Stimulated activated naive CD8-positive, alpha-beta T cell treated with anti-CD3 and anti-CD28 coated beads, Interleukin-15, Interleukin-2, amounts not matched to agents 100 U/mL and 50 U/mL, for 24 hours (primary cell): ENCODE results near the gene NRG3.
A peak's percentile ranks its signal among the peaks of the same experiment; 100 is the strongest.

Experiments used
- ATAC-seq: fragments of 150-1000 bp; cut with Tn5 transposase; one replicate; pipeline ENCODE4 v1.10.0; 2021
- DNase-seq: peaks from one replicate; pipeline ENCODE4 v3.0.0; 2021

NRG3 gene

DNA sequence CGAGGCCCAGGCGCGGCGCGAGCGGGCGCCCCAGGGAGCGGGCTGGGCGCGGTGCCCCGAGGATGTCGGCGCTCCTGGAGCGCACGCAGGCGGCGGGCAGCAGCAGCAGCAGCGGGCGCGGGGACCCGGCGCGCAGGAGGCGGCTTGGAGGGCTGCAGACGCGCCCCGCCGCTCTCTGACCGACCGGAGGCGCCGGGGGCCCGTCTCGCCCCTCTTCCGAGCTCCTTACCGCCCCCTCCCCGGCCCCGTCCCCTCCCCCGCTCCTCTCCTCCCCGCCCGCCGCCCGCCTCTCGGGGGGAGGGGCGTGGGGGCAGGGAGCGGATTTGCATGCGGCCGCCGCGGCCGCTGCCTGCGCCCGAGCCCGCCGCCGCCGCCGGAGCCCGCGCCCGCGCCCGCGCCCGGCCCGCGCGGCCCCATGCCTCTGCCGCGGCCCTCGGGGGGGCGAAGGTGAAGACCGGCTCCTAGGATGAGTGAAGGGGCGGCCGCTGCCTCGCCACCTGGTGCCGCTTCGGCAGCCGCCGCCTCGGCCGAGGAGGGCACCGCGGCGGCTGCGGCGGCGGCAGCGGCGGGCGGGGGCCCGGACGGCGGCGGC, at the start of gene NRG3:
Gene NRG3 (plus strand): TSS at position 320 of the 592 bp plus-strand sequence.
- ATAC-seq (no peak), DNase-seq (no peak)

DNA sequence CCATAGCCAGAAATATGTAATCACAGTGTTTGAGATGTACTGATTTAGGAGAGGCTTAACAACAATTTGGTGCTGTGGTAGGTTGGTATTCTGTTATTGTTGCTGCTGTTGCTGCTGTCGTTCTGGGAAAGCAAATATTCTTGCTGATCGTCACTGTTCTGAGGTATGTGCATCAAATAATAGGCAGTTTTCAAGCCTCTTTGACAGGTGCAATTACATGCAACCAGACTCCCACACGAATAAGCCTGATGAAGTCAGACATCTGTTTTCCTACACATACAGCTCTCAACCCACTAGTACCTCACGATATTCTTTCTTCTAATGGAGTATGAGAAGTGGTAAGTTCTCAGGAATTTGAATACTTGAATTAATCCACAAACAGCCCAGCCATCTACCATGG, 46.7 kb upstream of the NRG3 start:
- ATAC-seq (no peak), DNase-seq (no peak)

DNA sequence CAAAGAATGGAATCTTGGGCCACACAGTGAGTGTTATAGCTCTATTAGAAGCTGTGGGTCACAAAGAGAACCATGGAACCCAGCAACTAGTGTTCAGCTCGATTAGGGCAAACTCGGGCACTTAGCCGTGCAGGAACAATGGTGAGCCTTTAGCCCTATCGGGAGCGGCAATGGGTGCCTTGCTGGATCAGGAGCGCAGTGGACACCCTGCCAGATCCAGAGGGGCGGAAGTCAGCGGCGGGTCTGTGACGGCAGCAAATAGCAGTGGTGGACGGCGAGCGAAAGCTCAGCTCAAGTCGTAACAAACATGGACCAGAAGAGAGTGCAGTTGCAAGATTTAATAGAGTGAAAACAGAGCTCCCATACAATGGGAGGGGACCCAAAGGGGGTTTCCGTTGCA, 43.9 kb upstream of the NRG3 start:
- DNase-seq (no peak), ATAC-seq (no peak)

DNA sequence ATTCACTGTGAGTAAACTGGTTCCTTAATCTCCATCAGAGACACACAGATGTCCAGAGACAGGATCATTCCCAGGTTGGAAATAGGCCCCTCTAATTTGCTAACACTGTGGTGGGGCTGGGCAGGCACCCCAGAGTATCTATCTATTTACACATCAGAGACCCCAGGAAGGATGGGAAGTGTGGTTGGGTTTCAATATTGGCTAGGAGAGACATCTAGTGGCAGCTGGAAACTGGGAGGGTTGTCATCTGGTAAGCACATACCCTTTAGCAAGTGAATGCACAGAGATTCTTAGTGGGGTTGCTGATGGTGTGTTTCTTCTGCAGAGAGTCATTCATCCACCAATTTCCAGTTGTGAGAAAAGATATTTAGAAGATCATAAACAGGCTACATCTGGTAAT, 36.0 kb upstream of the NRG3 start:
- ATAC-seq (no peak), DNase-seq (no peak)

DNA sequence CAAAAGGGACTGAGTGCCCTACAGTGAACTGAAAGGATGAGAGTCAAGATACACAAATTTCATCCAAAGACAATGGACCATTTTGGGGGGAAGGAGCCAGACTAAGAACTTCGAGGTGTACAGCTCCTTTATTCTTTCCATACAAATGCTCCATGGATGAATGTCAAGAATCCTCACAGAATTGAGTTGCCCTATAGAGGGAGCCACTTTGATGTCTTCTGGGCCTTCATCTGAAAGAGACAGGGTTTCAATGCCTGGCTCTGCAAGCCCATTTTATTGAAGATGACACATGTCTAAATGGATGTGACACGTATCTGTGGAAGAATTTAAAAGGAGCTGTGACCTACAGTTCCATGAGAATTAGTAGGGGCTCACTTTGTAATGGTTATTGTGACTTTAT, 32.0 kb upstream of the NRG3 start:
- ATAC-seq (no peak), DNase-seq (no peak)

DNA sequence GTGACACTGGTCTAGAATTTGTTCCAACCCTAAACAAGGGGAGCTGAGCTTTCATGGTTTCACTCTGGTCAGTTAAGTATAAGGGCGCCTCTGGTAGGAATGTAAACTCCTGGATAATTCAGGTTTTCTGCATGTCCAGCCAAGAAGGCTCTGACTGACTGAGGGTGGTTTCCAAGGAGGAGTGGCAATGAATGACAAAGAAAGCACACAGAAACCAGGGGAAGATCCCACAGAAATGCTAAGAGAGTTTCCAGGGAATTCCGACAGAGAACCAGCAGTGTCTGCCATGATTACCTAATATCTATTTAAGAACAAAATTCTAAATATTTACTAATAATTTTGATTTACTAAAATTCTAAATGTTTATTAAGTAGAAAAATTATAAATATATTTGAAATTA, 27.3 kb upstream of the NRG3 start:
- ATAC-seq = no peak

DNA sequence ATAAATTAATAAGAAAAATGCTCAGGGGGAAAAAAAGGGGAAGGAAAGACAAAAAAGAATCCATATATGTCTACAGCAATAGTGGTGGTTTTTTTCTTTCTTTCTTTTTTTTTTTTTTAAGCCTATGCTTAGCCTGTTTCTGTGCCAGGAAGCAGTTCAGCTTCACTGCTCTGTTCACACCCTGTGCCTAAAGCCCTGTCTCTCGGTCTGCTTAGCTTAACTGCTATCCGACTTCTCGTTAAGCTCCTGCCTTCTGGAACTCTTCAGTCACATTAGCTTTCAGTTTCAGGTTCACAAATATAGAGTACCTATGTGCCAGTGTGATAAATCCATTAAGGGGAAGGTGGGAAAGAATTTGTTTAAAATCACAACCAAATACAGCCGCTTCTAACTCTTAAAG, 26.5 kb upstream of the NRG3 start:
- ATAC-seq = no peak
- no peak for DNase-seq

More for the DNA sequence above, 27.3 kb upstream of the NRG3 start:
- no peak for DNase-seq

DNA sequence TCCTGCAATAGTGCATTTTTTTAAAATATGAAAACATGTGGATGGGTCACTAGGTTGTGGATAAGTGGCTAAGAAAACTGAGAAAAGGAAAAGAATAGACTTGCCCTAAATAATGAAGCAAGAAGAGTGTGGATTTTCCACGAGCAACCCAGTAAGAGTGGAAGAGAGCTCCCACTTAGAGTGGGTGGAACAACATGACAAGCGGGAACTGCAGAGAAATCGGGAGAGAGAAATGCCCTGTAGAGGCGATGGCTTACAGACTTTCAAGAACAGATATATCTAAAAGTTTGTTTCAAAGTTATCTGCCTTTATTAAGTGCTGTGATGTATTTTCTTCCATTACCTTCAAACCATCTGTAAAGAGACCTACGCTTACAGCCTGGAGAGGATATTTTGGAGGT, 26.1 kb upstream of the NRG3 start:
- ATAC-seq (no peak), DNase-seq (no peak)

DNA sequence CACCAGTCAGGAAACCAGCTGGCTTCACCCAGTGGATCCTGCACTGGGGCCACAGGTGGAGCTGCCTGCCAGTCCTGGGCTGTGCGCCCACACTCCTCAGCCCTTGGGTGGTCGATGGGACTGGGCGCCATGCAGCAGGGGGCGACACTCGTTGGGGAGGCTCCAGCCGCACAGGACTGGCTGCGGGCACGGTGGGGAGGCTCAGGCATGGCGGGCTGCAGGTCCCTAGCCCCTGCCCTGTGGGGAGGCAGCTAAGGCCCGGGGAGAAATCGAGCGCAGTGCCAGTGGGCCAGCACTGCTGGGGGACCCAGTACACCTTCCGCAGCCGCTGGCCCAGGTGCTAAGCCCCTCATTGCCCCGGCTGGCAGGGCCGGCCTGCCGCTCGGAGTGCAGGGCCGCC, 12.4 kb upstream of the NRG3 start:
- ATAC-seq (no peak), DNase-seq (no peak)

DNA sequence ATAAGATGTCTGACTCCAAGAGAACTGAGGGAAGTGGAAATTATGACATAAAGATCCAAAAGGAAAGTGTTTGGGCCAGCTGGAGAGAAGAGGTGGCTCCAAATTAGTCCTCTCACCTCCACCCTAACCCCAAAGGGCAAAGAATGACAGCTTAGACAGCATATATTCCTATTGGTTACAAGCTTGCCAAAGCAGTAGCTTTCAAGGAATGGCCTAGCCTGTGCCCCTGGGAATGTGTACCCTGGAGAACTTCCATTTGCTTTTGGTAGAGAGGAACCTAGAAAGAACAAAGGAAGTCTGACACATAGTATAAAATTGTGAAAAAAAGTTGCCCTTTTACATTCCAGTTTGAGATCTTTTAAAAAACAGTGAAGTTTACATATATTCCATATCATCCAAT, 11.2 kb upstream of the NRG3 start:
- DNase-seq = no peak
- ATAC-seq = no peak

DNA sequence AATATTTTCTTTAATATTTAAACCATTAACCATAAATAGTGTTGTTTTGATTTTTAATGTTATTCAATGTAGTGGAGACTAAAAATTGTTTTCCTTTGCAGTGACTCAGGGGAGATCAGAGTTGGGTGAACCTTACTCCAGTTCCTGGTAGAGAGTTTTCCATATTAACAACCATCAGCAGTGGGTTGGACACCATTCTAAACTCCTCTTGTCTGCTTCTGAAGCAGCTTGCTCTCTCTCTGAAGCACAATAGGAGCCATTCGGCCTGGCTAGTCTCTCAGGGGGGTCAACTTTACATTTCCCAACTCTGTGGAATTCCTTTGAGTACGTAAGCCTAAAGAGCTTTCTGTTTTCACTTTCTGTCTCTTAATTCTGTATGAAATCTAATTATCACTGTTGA, 9.4 kb upstream of the NRG3 start:
- DNase-seq = no peak
- ATAC-seq = no peak

DNA sequence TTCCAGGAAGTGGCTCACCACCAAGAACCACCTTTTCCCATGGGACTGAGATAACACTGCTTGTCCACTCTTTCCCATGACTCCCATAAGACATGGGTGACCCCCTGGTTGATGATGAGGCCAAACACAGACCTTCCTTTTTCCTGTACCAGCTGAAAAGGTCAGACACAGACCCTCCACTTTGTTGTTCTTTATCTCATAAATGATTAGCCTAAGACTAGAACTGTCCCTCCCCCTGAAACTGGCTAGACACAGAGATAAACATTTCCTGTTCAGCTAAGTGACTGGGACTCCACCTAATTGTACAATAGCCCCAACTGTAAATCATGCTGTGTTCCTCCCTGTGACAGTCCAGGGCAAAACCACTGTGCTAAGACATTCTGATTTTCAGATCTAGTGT, 8.2 kb upstream of the NRG3 start:
- ATAC-seq (no peak), DNase-seq (no peak)

DNA sequence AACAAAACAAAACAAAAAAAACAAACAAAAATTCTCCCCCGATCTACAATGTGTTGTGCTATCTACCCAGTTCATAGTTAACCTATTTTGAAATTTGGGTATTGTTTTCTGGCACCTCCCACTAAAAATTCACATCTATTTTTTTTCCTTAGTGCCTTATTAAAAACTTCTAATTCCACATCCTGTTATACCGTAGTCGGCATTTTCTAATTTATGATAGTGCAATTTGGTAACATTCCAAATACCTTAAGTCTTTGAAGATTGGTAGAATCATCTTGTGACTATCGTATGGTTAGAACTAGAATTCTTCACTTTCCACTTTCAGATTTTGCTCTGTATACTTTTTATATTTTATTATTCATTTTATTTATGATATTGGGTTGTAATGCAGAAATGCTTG, 4.5 kb upstream of the NRG3 start:
- DNase-seq = no peak
- ATAC-seq = no peak

DNA sequence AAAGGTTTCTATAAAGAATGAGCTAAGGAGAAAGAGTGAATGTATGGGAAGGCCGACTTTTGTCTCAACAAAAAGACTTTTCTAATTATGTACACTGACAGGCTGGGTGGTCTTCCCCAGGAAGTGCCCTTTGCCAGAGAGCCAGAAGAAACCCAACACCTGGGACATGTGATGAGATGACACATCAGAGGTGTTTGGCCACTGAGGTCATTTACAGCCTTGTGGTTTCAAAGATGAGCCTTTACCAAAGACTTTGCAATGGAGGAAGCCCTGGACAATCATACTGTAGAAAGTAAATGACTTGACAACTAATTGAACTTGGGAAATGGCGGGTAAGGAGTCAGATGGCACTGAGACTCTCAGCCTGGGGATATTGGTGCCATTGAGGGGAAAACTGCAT, 3.4 kb upstream of the NRG3 start:
- ATAC-seq = no peak
- DNase-seq = no peak

DNA sequence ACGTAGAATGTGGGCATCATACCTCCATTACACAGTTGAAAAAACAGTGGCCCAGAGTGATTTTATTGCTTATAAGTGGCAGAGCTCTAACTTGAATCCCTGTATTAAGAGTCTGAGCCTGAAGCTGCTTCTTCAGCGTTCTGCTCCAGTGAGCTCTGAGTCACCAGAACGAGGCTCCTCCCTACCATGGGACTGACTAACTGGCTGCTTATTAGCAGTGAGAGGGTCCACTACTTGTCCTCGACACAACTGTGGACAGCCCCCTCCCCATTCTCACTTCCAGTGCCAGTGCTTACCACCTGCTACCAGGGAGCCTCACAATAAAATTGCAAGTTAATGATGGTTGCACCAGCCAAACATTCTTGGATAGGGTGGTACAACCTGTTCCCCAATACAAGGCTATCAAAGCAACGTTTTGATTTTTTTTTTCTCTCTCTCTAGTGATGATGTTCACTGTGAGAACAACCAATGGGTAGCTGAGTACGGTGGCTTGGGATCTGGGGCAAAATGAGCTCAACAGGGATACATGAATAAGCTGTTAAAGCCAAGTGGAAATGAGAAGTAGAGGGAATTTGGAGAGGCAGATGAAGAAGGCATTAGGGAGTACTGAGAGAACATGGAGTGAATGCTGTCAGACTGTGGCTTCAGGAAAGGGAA, 2.7 kb upstream of the NRG3 start:
- no peak for ATAC-seq
- no peak for DNase-seq

DNA sequence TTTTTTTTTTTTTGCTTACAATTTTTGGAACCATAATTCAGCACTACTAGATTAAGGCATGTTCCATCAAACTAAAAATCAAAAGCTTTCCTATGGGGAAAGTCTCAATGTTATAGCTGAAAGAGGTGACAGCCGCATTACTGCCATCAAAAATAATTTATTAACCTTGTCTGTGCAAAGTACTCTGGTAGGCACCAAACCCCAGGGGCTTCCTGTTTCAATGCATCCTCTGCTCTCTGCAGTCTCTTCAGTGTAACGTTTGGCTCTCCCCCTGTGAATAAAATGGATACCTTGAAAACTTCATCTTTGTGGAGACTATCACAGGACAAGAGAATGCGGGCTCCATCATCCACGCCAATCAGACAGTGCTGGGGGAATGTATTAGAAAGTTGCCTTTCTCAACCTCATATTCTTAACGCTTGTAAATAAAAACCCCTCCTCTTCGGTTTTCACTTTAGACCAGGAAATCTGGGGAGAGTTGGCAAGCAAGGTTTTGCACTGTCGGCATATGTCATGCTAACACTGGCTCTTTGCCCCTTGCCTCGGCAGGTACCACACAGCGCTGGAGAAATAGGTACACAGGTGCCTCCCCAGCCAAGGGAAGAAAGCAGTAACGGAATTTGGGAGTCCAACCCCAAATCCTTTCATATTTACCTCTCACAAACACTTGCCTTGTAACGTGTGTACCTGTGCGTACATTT, 1.6 kb upstream of the NRG3 start:
- no peak for ATAC-seq
- DNase-seq = no peak

DNA sequence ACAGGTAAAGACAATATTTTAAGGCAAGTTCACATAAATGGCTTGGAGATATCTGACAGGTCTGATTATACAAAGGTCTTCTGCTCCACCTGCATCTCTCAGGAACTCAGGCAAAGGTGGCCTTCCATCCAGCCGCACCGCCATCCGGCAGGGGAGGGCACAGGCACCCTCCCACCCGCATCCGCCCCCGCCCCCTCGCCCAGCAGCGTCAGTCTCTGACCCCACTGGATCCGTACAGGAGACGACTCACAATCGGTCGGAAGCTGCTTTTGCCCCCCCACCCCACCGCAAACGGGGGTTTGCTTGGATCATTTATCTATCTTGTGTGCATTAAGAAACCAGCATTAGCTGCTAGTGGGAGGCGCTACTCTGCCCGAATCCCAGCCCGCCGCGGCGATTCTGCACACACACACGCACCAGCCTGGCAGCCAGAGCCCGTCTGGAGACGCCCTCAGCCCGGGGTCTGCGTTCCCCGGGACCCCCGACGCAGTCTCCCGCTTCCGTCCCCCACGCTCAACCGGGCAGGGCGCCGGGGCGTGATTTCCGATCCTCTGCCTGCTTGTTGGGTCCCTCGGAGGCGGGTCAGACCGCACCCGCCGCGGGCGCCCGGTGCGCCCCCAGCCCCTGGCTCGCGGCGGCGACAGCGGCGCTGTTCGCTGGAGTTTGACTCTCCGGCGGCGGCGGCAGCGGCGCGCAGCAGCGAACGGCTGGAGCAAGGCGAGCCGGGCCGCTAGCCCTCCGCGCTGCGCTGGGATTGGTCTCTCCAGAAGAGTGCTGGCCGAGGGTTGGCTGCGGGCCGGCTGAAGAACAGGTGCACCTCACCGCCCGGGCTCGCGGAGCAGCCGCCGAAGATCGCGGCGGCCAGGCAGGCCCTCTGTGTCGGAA, 820 bp upstream of the NRG3 start:
- ATAC-seq (peak; percentile 24), DNase-seq (peak; percentile 5)

DNA sequence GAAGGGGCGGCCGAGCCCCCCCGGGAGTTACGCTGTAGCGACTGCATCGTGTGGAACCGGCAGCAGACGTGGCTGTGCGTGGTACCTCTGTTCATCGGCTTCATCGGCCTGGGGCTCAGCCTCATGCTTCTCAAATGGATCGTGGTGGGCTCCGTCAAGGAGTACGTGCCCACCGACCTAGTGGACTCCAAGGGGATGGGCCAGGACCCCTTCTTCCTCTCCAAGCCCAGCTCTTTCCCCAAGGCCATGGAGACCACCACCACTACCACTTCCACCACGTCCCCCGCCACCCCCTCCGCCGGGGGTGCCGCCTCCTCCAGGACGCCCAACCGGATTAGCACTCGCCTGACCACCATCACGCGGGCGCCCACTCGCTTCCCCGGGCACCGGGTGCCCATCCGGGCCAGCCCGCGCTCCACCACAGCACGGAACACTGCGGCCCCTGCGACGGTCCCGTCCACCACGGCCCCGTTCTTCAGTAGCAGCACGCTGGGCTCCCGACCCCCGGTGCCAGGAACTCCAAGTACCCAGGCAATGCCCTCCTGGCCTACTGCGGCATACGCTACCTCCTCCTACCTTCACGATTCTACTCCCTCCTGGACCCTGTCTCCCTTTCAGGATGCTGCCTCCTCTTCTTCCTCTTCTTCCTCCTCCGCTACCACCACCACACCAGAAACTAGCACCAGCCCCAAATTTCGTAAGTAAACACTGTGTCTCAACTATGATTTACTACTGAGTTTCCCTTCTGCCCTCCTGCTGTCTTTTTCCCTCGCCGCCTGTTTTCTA, 666 bp downstream of the NRG3 start:
- ATAC-seq (no peak), DNase-seq (no peak)

DNA sequence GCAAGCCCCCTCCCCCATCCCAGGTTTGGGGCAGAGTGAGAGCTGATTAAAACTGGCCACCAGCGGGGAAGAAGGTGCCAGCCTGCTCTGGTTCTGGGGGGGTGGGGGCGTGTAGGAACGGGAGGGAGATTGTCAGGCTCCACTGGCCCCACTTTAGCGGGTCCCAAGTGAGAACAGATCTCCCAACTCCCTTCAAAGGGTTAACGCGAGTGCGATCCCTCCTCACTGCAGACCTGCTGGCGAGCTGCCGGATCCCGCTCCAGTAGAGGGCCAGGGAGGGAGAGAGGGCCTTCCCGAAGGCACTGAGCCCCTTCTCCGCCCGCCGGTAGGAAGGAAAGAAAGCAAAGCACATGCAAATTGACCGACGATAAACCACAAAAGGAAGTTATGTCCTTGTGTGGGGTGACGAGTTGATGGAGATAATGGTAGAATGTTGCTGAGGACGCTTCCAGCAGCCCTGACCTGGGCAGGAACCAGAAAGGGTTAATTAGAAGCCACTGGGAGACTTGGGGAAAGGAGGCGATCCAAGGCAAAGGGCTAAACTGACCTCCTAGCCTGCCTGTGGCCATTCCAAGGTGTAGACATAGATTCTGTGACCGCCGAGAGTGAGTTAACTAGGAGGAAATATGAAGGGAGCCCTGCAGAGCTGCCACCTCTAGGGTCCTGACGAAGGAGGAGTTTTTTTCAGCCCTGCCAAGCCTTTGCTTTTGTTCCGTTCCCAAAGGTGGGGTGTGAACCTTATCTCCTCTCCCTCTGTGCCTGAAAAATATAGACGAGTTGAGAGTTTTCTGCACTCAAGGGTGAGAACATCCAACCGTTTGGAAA, 1.5 kb downstream of the NRG3 start:
- DNase-seq (no peak), ATAC-seq (no peak)

DNA sequence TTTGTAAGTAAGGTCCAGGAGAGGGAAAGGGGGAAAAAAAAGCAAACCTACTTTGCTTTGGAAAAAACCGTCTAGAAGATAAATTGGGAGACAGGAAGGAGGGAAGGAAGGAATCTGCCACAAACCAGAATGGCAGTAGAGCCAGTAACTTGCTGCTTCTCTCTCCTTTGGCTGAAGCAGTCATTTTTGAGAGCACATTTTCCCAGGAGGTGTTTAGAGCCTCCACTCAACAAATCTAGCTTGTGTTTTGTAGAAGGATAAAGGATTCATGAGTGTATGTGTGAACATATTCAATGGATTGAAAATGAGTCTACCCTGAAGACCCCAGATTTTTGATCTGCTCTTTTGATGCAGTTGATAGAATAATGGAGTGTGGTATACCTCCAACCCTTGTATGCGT, 2.6 kb downstream of the NRG3 start:
- DNase-seq = no peak
- no peak for ATAC-seq

DNA sequence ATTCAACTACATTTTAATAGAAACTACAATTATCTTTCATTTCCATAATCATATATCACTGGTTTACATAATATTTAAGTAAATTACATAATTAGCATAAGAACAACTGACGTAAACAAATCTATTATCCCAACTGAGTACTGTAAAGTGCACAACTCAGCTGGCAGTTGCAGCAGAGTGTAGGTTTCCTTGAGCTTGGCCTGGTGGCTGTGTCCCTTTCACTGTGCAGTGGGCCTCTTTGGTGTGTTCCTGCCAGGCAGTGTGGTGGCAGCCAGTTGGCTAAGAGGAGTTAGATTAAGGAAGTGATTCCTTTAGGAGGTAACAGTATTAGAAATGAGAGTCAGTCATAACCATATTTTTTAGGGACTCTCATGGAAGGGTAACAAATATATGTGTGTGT, 7.0 kb downstream of the NRG3 start:
- ATAC-seq (no peak), DNase-seq (no peak)
